Body of pancreas (tissue), 4 donors: ENCODE data around the gene GRID1.

ENCODE experiments used
- CTCF ChIP-seq, 7 experiments: fragments of 450-650 bp in 4 of 7; fragments of 200-600 bp in 3 of 7; sonication (generic) in 3 of 7; IDR thresholded peaks; one replicate each; pipeline ENCODE4 v1.5.1; 2016 to 2019; ENCODE audit warnings: antibody characterized with exemption in 7 of 7
- POLR2A ChIP-seq, 3 donors: fragments of 450-650 bp; IDR thresholded peaks; one replicate each; pipeline ENCODE4 v1.6.1; 2016; ENCODE audit warnings: antibody characterized with exemption in 3 of 3, mild to moderate bottlenecking in 2 of 3

- no peak for TF ChIP-seq CTCF (IDR thresholded peaks at IDR 0.05)
- no peak for TF ChIP-seq POLR2A (IDR thresholded peaks at IDR 0.05)
These were observed 765.1 kb downstream of the GRID1 start for GRCh38 chr10:85601526-85601925.
